22Rv1 (cell line): ENCODE results near the gene CLEC16A.

Experiments used
- ZFX ChIP-seq: fragments of 450-650 bp; IDR thresholded peaks from 2 replicates; pipeline ENCODE4 v1.6.1; 2017; ENCODE audit warnings: antibody characterized with exemption, borderline replicate concordance
- TF ChIP-seq, protein P1 (sequence below): fragments of 450-650 bp; IDR thresholded peaks from 2 replicates; pipeline ENCODE4 v1.5.1; 2017; ENCODE audit warnings: mild to moderate bottlenecking

DNA sequence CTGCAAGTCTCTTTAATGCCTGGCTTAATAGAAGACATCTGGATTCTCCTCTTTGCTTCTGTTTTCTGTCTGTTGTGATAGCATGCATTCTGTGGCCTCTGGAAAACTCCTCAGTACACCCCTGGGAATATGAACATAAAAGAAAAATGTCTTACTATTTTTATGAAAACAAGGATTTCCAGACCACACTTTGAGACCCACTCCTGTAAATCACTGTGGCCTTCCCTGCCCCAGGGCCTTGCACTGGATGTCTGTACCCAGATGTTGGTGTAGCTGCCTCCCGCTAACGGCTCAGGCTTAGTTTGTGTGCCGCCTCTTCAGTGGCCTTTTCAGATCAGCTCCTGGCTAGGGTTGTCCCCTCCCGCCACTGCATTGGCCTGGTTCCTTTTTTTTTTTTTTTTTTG is 185.0 kb downstream of the CLEC16A start:
- TF ChIP-seq, protein P1, sequence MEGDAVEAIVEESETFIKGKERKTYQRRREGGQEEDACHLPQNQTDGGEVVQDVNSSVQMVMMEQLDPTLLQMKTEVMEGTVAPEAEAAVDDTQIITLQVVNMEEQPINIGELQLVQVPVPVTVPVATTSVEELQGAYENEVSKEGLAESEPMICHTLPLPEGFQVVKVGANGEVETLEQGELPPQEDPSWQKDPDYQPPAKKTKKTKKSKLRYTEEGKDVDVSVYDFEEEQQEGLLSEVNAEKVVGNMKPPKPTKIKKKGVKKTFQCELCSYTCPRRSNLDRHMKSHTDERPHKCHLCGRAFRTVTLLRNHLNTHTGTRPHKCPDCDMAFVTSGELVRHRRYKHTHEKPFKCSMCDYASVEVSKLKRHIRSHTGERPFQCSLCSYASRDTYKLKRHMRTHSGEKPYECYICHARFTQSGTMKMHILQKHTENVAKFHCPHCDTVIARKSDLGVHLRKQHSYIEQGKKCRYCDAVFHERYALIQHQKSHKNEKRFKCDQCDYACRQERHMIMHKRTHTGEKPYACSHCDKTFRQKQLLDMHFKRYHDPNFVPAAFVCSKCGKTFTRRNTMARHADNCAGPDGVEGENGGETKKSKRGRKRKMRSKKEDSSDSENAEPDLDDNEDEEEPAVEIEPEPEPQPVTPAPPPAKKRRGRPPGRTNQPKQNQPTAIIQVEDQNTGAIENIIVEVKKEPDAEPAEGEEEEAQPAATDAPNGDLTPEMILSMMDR, result no peak
- no peak for TF ChIP-seq ZFX
